Neural cell (in vitro differentiated cells): ENCODE results near the gene POLR2L. TPM values are rescaled to one million over a fixed set of nuclear protein-coding genes. Genes with fewer than 3 reads are reported as not detected.

Experiments used
- H2AFZ ChIP-seq: fragments of 200-600, 300-800 bp; sonication (generic), shearing (Covaris generic); 2 replicates; pipeline ENCODE4 v1.6.0; 2014; ENCODE audit warnings: low read depth, mild to moderate bottlenecking, antibody characterized with exemption, low read length, moderate library complexity
- H3F3A ChIP-seq: fragments of 200-600 bp; shearing (Covaris generic); 2 replicates; pipeline ENCODE4 v1.6.1; 2016; ENCODE audit warnings: mild to moderate bottlenecking, moderate library complexity, mixed read lengths, antibody characterized with exemption, low read length; ENCODE audit not compliant: insufficient read depth, poor library complexity, severe bottlenecking
- H3K27ac ChIP-seq: fragments of 200-600, 300-800 bp; sonication (generic), shearing (Covaris generic); 2 replicates; pipeline ENCODE4 v1.5.1; 2014; ENCODE audit warnings: mild to moderate bottlenecking, low read length, moderate library complexity
- H3K27me3 ChIP-seq: fragments of 300-800, 200-600 bp; sonication (generic), shearing (Covaris generic); 2 replicates; pipeline ENCODE4 v1.6.0; 2014; ENCODE audit warnings: mild to moderate bottlenecking, low read depth, low read length, moderate library complexity; ENCODE audit not compliant: insufficient read depth
- H3K36me3 ChIP-seq: fragments of 300-800, 200-600 bp; sonication (generic), shearing (Covaris generic); 2 replicates; pipeline ENCODE4 v1.5.1; 2014; ENCODE audit warnings: mild to moderate bottlenecking, antibody characterized with exemption, low read length, moderate library complexity; ENCODE audit not compliant: insufficient read depth
- H3K4me2 ChIP-seq: fragments of 300-800, 200-600 bp; sonication (generic), shearing (Covaris generic); 2 replicates; pipeline ENCODE4 v1.6.0; 2014; ENCODE audit warnings: mild to moderate bottlenecking, low read length
- H3K4me3 ChIP-seq: fragments of 300-800, 200-600 bp; sonication (generic), shearing (Covaris generic); 2 replicates; pipeline ENCODE4 v1.5.1; 2014; ENCODE audit warnings: mild to moderate bottlenecking, low read length, moderate library complexity
- H3K79me2 ChIP-seq: fragments of 200-600 bp; shearing (Covaris generic); replicated peaks from 2 replicates; pipeline ENCODE4 v1.6.0; 2014; ENCODE audit warnings: mild to moderate bottlenecking, low read length, moderate library complexity; ENCODE audit not compliant: insufficient read depth
- H3K9ac ChIP-seq: fragments of 300-800, 200-600 bp; sonication (generic), shearing (Covaris generic); 2 replicates; pipeline ENCODE4 v1.6.1; 2016; ENCODE audit warnings: mild to moderate bottlenecking, low read length, mixed read lengths
- H3K9me2 ChIP-seq: fragments of 200-600 bp; shearing (Covaris generic); 2 replicates; pipeline ENCODE4 v1.6.1; 2016; ENCODE audit warnings: mild to moderate bottlenecking, low read length, mixed read lengths; ENCODE audit not compliant: insufficient read depth
- H3K9me3 ChIP-seq: fragments of 200-600, 300-800 bp; sonication (generic), shearing (Covaris generic); 2 replicates; pipeline ENCODE4 v1.6.1; 2016; ENCODE audit warnings: mild to moderate bottlenecking, mixed run types, low read length, moderate library complexity, mixed read lengths
- H4K20me1 ChIP-seq: fragments of 200-600 bp; shearing (Covaris generic); 2 replicates; pipeline ENCODE4 v1.6.1; 2016; ENCODE audit warnings: mild to moderate bottlenecking, mixed run types; ENCODE audit not compliant: insufficient read depth
- CTCF ChIP-seq: fragments of 450-650 bp; IDR thresholded peaks from 2 replicates; pipeline ENCODE4 v1.5.1; 2014; ENCODE audit warnings: antibody characterized with exemption, mild to moderate bottlenecking, moderate library complexity; ENCODE audit not compliant: poor library complexity, severe bottlenecking
- EP300 ChIP-seq: fragments of 450-650 bp; conservative IDR thresholded peaks from 2 replicates; pipeline ENCODE4 v1.6.1; 2014; ENCODE audit warnings: antibody characterized with exemption, mild to moderate bottlenecking, moderate library complexity; ENCODE audit not compliant: poor library complexity, severe bottlenecking
- EZH2 ChIP-seq: fragments of 200-600, 300-800 bp; shearing (Covaris generic), sonication (generic); IDR thresholded peaks from 2 replicates; pipeline ENCODE4 v1.6.1; 2014; ENCODE audit warnings: antibody characterized with exemption, low read length, borderline replicate concordance, mild to moderate bottlenecking; ENCODE audit not compliant: insufficient read depth, poor library complexity, severe bottlenecking
- MXI1 ChIP-seq: fragments of 450-650 bp; conservative IDR thresholded peaks from 2 replicates; pipeline ENCODE4 v1.6.1; 2014; ENCODE audit warnings: antibody characterized with exemption, mild to moderate bottlenecking; ENCODE audit not compliant: poor library complexity, severe bottlenecking
- POLR2AphosphoS5 ChIP-seq: IDR thresholded peaks from 2 replicates; pipeline ENCODE4 v1.6.1; 2012
- RAD21 ChIP-seq: fragments of 450-650 bp; conservative IDR thresholded peaks from 2 replicates; pipeline ENCODE4 v1.6.1; 2014; ENCODE audit warnings: antibody characterized with exemption, mild to moderate bottlenecking, moderate library complexity
- REST ChIP-seq: IDR thresholded peaks from 2 replicates; pipeline ENCODE4 v1.6.1; 2012; ENCODE audit warnings: borderline replicate concordance
- SMC3 ChIP-seq: fragments of 450-650 bp; conservative IDR thresholded peaks from 2 replicates; pipeline ENCODE4 v1.6.1; 2014; ENCODE audit warnings: antibody characterized with exemption, mild to moderate bottlenecking, moderate library complexity; ENCODE audit not compliant: poor library complexity
- TAF1 ChIP-seq: IDR thresholded peaks from 2 replicates; pipeline ENCODE4 v1.6.1; 2012; ENCODE audit warnings: low read depth
- polyA plus RNA-seq: library from polyadenylated mRNA; depleted of rRNA; stranded (reverse); fragments of >200 nt; gene quantifications from 2 replicates; pipeline ENCODE4 v1.2.3, GENCODE V29; 2014

Gene POLR2L
- polyA plus RNA-seq, 1 donor from 2014 or later = 62.3 TPM

GRCh38 chr11:868394-868793 is 26.1 kb upstream of the POLR2L start:
- no peaks in the 10 kb centered on the region for H3K27me3 ChIP-seq
- H3K4me3 ChIP-seq = no peak overlapping the region
- no peak for TF ChIP-seq RAD21
- TF ChIP-seq POLR2AphosphoS5 = no peak
- no peak for TF ChIP-seq SMC3
- TF ChIP-seq EP300 = no peak
- no peak for TF ChIP-seq REST
- no peak for TF ChIP-seq CTCF
- no peak overlapping the region for H3K4me2 ChIP-seq
- H3K9me2 ChIP-seq = no peaks in the 10 kb centered on the region
- H3K9ac ChIP-seq = no peak overlapping the region
- no peaks in the 10 kb centered on the region for H3F3A ChIP-seq
- no peaks in the 10 kb centered on the region for H3K36me3 ChIP-seq
- no peaks in the 10 kb centered on the region for H3K79me2 ChIP-seq
- H4K20me1 ChIP-seq = no peaks in the 10 kb centered on the region
- H3K9me3 ChIP-seq = no peaks in the 10 kb centered on the region
- H3K27ac ChIP-seq = no peak overlapping the region
- H2AFZ ChIP-seq = no peak overlapping the region

- H3K79me2 ChIP-seq = no peaks in the 10 kb centered on the region
- no peak for TF ChIP-seq EP300
- TF ChIP-seq CTCF = no peak
- no peak for TF ChIP-seq MXI1
- TF ChIP-seq REST = no peak
- no peak for TF ChIP-seq EZH2
- no peak for TF ChIP-seq SMC3
- TF ChIP-seq POLR2AphosphoS5 = no peak
- TF ChIP-seq TAF1 = no peak
- no peak for TF ChIP-seq RAD21
- no peaks in the 10 kb centered on the region for H4K20me1 ChIP-seq
- H3K27ac ChIP-seq = no peak overlapping the region
- H3K4me2 ChIP-seq = no peak overlapping the region
- H3F3A ChIP-seq = no peaks in the 10 kb centered on the region
- H2AFZ ChIP-seq = no peak overlapping the region
- no peaks in the 10 kb centered on the region for H3K27me3 ChIP-seq
- no peak overlapping the region for H3K9ac ChIP-seq
- H3K9me2 ChIP-seq = no peaks in the 10 kb centered on the region
- H3K4me3 ChIP-seq = no peak overlapping the region
- no peaks in the 10 kb centered on the region for H3K36me3 ChIP-seq
- no peaks in the 10 kb centered on the region for H3K9me3 ChIP-seq
These were observed 25.6 kb upstream of the POLR2L start for GRCh38 chr11:867856-868358.
